Osteoblast (primary cell): ENCODE measurements around the gene COQ9. TPM values are rescaled to one million over a fixed set of nuclear protein-coding genes. Genes with fewer than 3 reads are reported as not detected.

ENCODE experiments used
- DNase-seq: peaks from one replicate; pipeline ENCODE4 v3.0.0; 2011; ENCODE audit warnings: low spot score, mixed read lengths; ENCODE audit not compliant: insufficient read length; ENCODE audit errors: missing footprints
- H2AFZ ChIP-seq: 2 replicates; pipeline ENCODE4 v1.6.0; 2011; ENCODE audit warnings: mild to moderate bottlenecking, low read length
- H3K27ac ChIP-seq: 2 replicates; pipeline ENCODE4 v1.5.1; 2011; ENCODE audit warnings: mild to moderate bottlenecking, low read depth, low read length, moderate library complexity
- H3K27me3 ChIP-seq: 2 replicates; pipeline ENCODE4 v1.6.0; 2012; ENCODE audit warnings: mild to moderate bottlenecking, control low read depth, inconsistent platforms, low read length, moderate library complexity; ENCODE audit not compliant: insufficient read depth
- H3K36me3 ChIP-seq: 2 replicates; pipeline ENCODE4 v1.5.1; 2011; ENCODE audit warnings: mild to moderate bottlenecking, low read length, control low read depth, moderate library complexity; ENCODE audit not compliant: insufficient read depth
- H3K4me1 ChIP-seq: 2 replicates; pipeline ENCODE4 v1.5.1; 2011; ENCODE audit warnings: mild to moderate bottlenecking, low read length, control low read depth, moderate library complexity; ENCODE audit not compliant: insufficient read depth
- H3K4me2 ChIP-seq: 2 replicates; pipeline ENCODE4 v1.6.0; 2011; ENCODE audit warnings: mild to moderate bottlenecking, low read length; ENCODE audit not compliant: insufficient read depth
- H3K4me3 ChIP-seq: fragments of 200-600 bp; sonication (generic); 3 replicates; pipeline ENCODE4 v1.5.1; 2012; ENCODE audit warnings: mild to moderate bottlenecking, low read length, inconsistent platforms; ENCODE audit not compliant: insufficient read depth
- H3K79me2 ChIP-seq: 2 replicates; pipeline ENCODE4 v1.6.0; 2012; ENCODE audit warnings: mild to moderate bottlenecking, low read length, control low read depth, inconsistent platforms; ENCODE audit not compliant: insufficient read depth
- H3K9me3 ChIP-seq: 2 replicates; pipeline ENCODE4 v1.5.1; 2011; ENCODE audit warnings: low read depth, low read length, control low read depth
- H4K20me1 ChIP-seq: 2 replicates; pipeline ENCODE4 v1.6.0; 2012; ENCODE audit warnings: mild to moderate bottlenecking, low read length, control low read depth; ENCODE audit not compliant: insufficient read depth
- total RNA-seq: library from RNA; depleted of rRNA; stranded (reverse); fragments of >200 nt; gene quantifications from 2 replicates; pipeline ENCODE4 v1.2.3, GENCODE V29; 2012
- TF ChIP-seq, protein P1 (sequence below): IDR thresholded peaks from 2 replicates; pipeline ENCODE4 v1.5.1; 2011; ENCODE audit warnings: mild to moderate bottlenecking, low read depth, low read length, moderate library complexity; ENCODE audit errors: extremely low read depth

The COQ9 gene
- total RNA-seq, 1 donor, result 39.8 TPM

DNA sequence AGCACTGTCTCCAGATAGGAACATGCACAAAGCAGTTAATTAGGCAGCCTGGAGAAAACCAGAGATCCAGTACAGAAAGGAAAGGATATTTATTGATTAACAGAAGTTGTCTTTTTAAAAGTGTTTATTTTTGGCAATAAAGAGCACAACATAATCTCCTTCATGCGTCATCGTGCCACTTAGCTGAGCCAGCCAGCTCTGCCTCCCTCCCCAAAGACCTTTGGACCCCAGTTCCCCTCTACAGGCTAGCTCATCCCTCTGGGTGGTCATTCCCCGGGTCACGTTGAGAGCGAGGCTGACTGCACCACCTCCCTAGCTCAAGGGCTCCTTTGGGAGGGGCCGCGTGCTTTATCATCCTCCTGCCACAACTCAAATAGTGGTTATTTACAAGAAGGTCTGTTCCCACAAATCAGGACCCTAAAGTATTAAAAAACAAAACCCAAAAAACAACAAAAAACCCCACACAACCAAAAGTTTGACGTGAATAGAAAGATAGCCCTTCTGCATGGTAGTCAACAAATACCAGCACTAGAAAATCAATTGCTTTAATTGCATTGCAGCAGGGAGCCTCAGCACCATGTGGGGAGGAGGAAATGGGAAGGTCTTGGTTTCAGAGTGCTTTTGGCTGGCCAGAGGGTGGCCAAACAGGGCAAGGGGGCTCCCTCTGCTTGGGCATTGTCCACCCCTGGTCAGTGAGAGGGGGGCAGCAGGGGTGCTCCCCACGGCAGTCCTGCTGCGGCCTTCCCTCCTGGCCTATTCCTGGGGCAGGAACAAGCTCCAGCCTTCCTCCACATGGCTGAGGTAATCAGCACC is 24.8 kb downstream of the COQ9 start:
- H3K36me3 ChIP-seq, result peaks cover 74% of the 10 kb centered on the region
- no peak overlapping the region for H2AFZ ChIP-seq
- H3K4me3 ChIP-seq, result no peak overlapping the region
- no peak for DNase-seq
- no peak overlapping the region for H3K4me2 ChIP-seq
- H3K4me1 ChIP-seq, result no peaks in the 10 kb centered on the region
- peaks cover 9% of the 10 kb centered on the region for H3K79me2 ChIP-seq
- H3K27ac ChIP-seq, result no peak overlapping the region
- TF ChIP-seq, protein P1, sequence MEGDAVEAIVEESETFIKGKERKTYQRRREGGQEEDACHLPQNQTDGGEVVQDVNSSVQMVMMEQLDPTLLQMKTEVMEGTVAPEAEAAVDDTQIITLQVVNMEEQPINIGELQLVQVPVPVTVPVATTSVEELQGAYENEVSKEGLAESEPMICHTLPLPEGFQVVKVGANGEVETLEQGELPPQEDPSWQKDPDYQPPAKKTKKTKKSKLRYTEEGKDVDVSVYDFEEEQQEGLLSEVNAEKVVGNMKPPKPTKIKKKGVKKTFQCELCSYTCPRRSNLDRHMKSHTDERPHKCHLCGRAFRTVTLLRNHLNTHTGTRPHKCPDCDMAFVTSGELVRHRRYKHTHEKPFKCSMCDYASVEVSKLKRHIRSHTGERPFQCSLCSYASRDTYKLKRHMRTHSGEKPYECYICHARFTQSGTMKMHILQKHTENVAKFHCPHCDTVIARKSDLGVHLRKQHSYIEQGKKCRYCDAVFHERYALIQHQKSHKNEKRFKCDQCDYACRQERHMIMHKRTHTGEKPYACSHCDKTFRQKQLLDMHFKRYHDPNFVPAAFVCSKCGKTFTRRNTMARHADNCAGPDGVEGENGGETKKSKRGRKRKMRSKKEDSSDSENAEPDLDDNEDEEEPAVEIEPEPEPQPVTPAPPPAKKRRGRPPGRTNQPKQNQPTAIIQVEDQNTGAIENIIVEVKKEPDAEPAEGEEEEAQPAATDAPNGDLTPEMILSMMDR, result no peak
- H4K20me1 ChIP-seq, result peaks cover 40% of the 10 kb centered on the region
- no peaks in the 10 kb centered on the region for H3K27me3 ChIP-seq
- H3K9me3 ChIP-seq, result no peaks in the 10 kb centered on the region

DNA sequence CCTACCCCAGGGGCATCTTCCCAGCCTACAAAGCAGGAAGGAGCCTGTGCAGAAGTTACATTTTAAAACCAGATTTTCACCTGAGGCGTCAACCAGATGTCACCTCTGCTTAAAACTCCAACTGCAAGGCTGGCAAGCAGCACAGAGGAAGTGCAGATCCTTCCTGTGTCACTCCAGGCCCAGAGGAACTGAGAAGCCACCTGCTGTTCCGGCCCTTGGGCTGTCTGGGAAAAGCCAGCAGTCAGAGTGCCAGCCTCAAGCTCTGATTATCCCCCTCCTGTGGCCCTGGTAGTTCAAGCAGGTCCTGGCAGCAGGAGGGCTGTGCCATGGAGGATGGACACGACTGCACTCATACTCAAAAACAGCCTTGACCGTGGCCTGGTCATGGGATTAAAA is 25.4 kb downstream of the COQ9 start:
- TF ChIP-seq, protein P1, result no peak
- Histone ChIP-seq H3K79me2 (peaks cover 14% of the 10 kb centered on the region), H3K27ac (no peak overlapping the region), H2AFZ (no peak overlapping the region), H3K27me3 (no peaks in the 10 kb centered on the region), H3K36me3 (peaks cover 68% of the 10 kb centered on the region), H4K20me1 (peaks cover 46% of the 10 kb centered on the region), H3K9me3 (no peaks in the 10 kb centered on the region), H3K4me2 (no peak overlapping the region), H3K4me3 (no peak overlapping the region), H3K4me1 (no peaks in the 10 kb centered on the region)
- DNase-seq, result no peak

DNA sequence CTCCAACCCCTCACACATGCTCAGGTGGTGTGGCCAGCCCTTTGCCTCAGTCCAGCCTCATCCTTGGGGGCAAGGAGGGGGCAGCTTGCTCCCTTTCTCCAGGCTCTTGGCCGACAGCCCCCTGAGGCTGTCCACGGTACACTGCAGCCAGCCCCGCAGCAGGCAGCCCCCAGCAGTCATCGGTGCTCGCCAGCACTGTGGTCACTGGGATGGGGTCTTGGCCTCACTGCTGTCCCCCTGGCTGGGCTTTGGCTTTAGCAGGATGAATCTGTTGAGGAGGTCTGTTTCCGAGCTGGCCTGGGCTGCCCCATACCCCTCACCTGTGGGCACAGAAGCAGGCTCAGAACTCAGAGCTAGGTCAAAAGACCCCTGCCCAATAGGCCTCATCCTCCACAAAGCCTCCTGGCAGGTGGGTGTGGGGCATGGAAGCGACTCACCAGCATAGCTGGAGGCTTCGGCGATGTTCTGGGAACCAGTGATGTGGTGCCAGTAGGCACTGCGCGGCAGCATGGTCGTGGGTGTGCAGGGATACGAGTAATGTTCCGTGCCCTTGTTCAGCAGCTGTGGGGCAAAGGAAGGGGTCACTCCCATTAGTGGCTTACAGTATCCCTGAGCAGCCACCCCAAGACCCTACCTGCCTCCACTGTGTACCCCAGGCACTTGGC is 26.0 kb downstream of the COQ9 start:
- no peak overlapping the region for H2AFZ ChIP-seq
- peaks cover 19% of the 10 kb centered on the region for H3K79me2 ChIP-seq
- no peak overlapping the region for H3K4me3 ChIP-seq
- H3K36me3 ChIP-seq, result peaks cover 62% of the 10 kb centered on the region
- peaks cover under 1% of the 10 kb centered on the region for H3K4me1 ChIP-seq
- no peaks in the 10 kb centered on the region for H3K27me3 ChIP-seq
- H3K27ac ChIP-seq, result no peak overlapping the region
- TF ChIP-seq, protein P1, result no peak
- no peak overlapping the region for H3K4me2 ChIP-seq
- DNase-seq, result no peak
- no peaks in the 10 kb centered on the region for H3K9me3 ChIP-seq
- H4K20me1 ChIP-seq, result peaks cover 52% of the 10 kb centered on the region

DNA sequence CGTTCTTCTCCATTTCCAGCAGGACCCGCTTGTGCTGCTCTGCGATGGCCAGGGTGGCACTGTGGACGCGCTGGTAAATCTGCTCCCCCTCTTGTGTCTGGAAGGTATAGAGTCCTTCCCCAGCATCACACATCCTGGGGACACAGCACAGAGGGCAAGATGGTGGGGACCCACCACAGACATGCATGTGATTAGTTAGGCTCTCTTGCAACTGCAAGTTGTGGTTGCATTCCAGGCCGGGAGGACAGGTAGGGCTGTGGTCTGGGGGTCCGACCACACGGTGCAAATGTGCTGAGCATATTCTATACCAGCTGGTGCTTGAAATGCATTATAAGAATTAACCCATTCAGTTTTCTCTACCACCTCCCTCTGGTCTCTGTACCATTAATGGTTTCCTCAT is 26.6 kb downstream of the COQ9 start:
- Histone ChIP-seq H3K4me3 (no peak overlapping the region), H4K20me1 (peaks cover 53% of the 10 kb centered on the region), H3K9me3 (no peaks in the 10 kb centered on the region), H3K36me3 (peaks cover 56% of the 10 kb centered on the region), H2AFZ (no peak overlapping the region), H3K79me2 (peaks cover 25% of the 10 kb centered on the region), H3K4me1 (peaks cover 7% of the 10 kb centered on the region), H3K27me3 (no peaks in the 10 kb centered on the region), H3K27ac (no peak overlapping the region), H3K4me2 (no peak overlapping the region)
- TF ChIP-seq, protein P1, result no peak
- no peak for DNase-seq
